ENCODE measurements around the gene SKIC3. TPM values are rescaled to one million over a fixed set of nuclear protein-coding genes. Genes with fewer than 3 reads are reported as not detected.

SKIC3 gene
- polyA plus RNA-seq, 1 of the 3 experiments (the other 2 are of a cell fraction), result 27.4 TPM

GRCh38 chr5:95524423-95524822, 30.4 kb downstream of the SKIC3 start:
- ChIA-PET POLR2A (no interaction called here), CTCF (interaction anchor here (1.0 to 1.3 kb wide), 3 partner anchors 11 to 139 kb away, joined by 3 read pairs; no protein-coding TSS in a partner anchor)
- Histone ChIP-seq H3K36me3 (replicated peaks in 1 of 2; ENCODE audit: control insufficient read depth in 1 of 2, insufficient read depth in 2 of 2, low read length in 1 of 2) (peaks cover 87 to 91% of the 10 kb centered on the region in 2 experiments), H3K9me3 (no peaks in the 10 kb centered on the region), H3K4me1 (ENCODE audit: control insufficient read depth in 1 of 2, insufficient read depth in 2 of 2, low read depth in 1 of 2, low read length in 1 of 2) (no peaks in the 10 kb centered on the region), H4K20me1 (ENCODE audit: insufficient read depth) (no peaks in the 10 kb centered on the region), H3K9ac (no peak overlapping the region), H3K9me2 (peaks cover 5% of the 10 kb centered on the region; the same call in 1 of the 2 replicates), H3K27ac (ENCODE audit: low read depth in 2 of 2, low read length in 1 of 2) (no peak overlapping the region), H2AFZ (ENCODE audit: low read depth) (no peak overlapping the region), H3K4me3 (ENCODE audit: low read depth in 2 of 2, low read length in 1 of 2) (no peak overlapping the region), H3K4me2 (no peak overlapping the region), H3K27me3 (ENCODE audit: insufficient read depth) (no peaks in the 10 kb centered on the region), H3K79me2 (ENCODE audit: insufficient read depth) (no peaks in the 10 kb centered on the region), H3F3A (replicated peaks; ENCODE audit: insufficient read depth) (no peaks in the 10 kb centered on the region)
- WGBS (ENCODE audit: low lambda C conversion rate), result 91% methylated on average over 2 of the region's 2 CpGs
- no peak for TF ChIP-seq ELF1 (IDR thresholded peaks at IDR 0.05)
- no peak for DNase-seq

- TF ChIP-seq TEAD4 (IDR thresholded peaks at IDR 0.05; ENCODE audit: borderline replicate concordance, insufficient read depth) (no peak), GATA2 (CRISPR knock-in tag; IDR thresholded peaks at IDR 0.05) (no peak), YY1 (IDR thresholded peaks at IDR 0.05; ENCODE audit: low read depth) (no peak), SIN3A (IDR thresholded peaks at IDR 0.05; ENCODE audit: borderline replicate concordance, low read depth, low read length) (no peak), SMC3 (IDR thresholded peaks at IDR 0.05; ENCODE audit: low read depth, low read length) (no peak), ELF1 (IDR thresholded peaks at IDR 0.05) (no peak), NRF1 (IDR thresholded peaks at IDR 0.05; ENCODE audit: low read depth, low read length) (no peak), GABPA (IDR thresholded peaks at IDR 0.05; ENCODE audit: low read depth) (no peak), TAF1 (IDR thresholded peaks at IDR 0.05; ENCODE audit: borderline replicate concordance, low read depth, low read length) (no peak), RXRA (IDR thresholded peaks at IDR 0.05; ENCODE audit: borderline replicate concordance, low read depth) (no peak), RAD21 (IDR thresholded peaks at IDR 0.05; ENCODE audit: low read length) (no peak)
- TF ChIP-seq, protein P1, sequence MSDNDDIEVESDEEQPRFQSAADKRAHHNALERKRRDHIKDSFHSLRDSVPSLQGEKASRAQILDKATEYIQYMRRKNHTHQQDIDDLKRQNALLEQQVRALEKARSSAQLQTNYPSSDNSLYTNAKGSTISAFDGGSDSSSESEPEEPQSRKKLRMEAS (IDR thresholded peaks at IDR 0.05; ENCODE audit: low read depth), result no peak
- TF ChIP-seq, protein P2, sequence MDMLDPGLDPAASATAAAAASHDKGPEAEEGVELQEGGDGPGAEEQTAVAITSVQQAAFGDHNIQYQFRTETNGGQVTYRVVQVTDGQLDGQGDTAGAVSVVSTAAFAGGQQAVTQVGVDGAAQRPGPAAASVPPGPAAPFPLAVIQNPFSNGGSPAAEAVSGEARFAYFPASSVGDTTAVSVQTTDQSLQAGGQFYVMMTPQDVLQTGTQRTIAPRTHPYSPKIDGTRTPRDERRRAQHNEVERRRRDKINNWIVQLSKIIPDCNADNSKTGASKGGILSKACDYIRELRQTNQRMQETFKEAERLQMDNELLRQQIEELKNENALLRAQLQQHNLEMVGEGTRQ (IDR thresholded peaks at IDR 0.05; ENCODE audit: borderline replicate concordance, low read depth, low read length), result no peak
- TF ChIP-seq, protein P3, sequence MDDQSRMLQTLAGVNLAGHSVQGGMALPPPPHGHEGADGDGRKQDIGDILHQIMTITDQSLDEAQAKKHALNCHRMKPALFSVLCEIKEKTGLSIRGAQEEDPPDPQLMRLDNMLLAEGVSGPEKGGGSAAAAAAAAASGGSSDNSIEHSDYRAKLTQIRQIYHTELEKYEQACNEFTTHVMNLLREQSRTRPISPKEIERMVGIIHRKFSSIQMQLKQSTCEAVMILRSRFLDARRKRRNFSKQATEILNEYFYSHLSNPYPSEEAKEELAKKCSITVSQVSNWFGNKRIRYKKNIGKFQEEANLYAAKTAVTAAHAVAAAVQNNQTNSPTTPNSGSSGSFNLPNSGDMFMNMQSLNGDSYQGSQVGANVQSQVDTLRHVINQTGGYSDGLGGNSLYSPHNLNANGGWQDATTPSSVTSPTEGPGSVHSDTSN (IDR thresholded peaks at IDR 0.05), result no peak
- Histone ChIP-seq H3K27ac (ENCODE audit: low read depth in 2 of 2, low read length in 1 of 2) (no peak overlapping the region), H3K9me2 (peaks cover 5% of the 10 kb centered on the region; the same call in 1 of the 2 replicates), H3K9me3 (no peaks in the 10 kb centered on the region), H3K4me2 (no peak overlapping the region), H3K27me3 (ENCODE audit: insufficient read depth) (no peaks in the 10 kb centered on the region), H3K9ac (no peak overlapping the region), H4K20me1 (ENCODE audit: insufficient read depth) (no peaks in the 10 kb centered on the region), H2AFZ (ENCODE audit: low read depth) (no peak overlapping the region), H3K4me3 (ENCODE audit: low read depth in 2 of 2, low read length in 1 of 2) (no peak overlapping the region), H3K36me3 (replicated peaks in 1 of 2; ENCODE audit: control insufficient read depth in 1 of 2, insufficient read depth in 2 of 2, low read length in 1 of 2) (peaks cover 83 to 86% of the 10 kb centered on the region in 2 experiments), H3K79me2 (ENCODE audit: insufficient read depth) (no peaks in the 10 kb centered on the region), H3K4me1 (ENCODE audit: control insufficient read depth in 1 of 2, insufficient read depth in 2 of 2, low read depth in 1 of 2, low read length in 1 of 2) (no peaks in the 10 kb centered on the region), H3F3A (replicated peaks; ENCODE audit: insufficient read depth) (no peaks in the 10 kb centered on the region)
- ChIA-PET POLR2A (no interaction called here), CTCF (no interaction called here)
- DNase-seq, result no peak
- WGBS (ENCODE audit: low lambda C conversion rate), result 41% methylated on average over 1 of the region's 1 CpG
Measured at GRCh38 chr5:95520206-95520605, 34.6 kb downstream of the SKIC3 start.
